Neural crest cell (in vitro differentiated cells): ENCODE data around the gene POLK. TPM values are rescaled to one million over a fixed set of nuclear protein-coding genes. Genes with fewer than 3 reads are reported as not detected.

ENCODE experiments used
- DNase-seq: peaks from one replicate; pipeline ENCODE4 v3.0.0; 2021; ENCODE audit warnings: low read depth, mixed read lengths, low spot score
- H3K27ac Mint-ChIP-seq: one replicate; pipeline ENCODE4 v1.8.0; 2021; ENCODE audit warnings: mild to moderate bottlenecking, mixed read lengths; ENCODE audit not compliant: unreplicated experiment
- H3K27me3 Mint-ChIP-seq: 2 replicates; pipeline ENCODE4 v1.8.0; 2021; ENCODE audit warnings: low read depth, mild to moderate bottlenecking, mixed read lengths
- H3K36me3 Mint-ChIP-seq: 2 replicates; pipeline ENCODE4 v1.8.0; 2021; ENCODE audit warnings: low read depth, mild to moderate bottlenecking, mixed read lengths
- H3K4me1 Mint-ChIP-seq: 2 replicates; pipeline ENCODE4 v1.8.0; 2021; ENCODE audit warnings: mixed read lengths
- H3K4me3 Mint-ChIP-seq: one replicate; pipeline ENCODE4 v1.8.0; 2021; ENCODE audit warnings: mild to moderate bottlenecking, mixed read lengths
- H3K9me3 Mint-ChIP-seq: 2 replicates; pipeline ENCODE4 v1.8.0; 2021; ENCODE audit warnings: mixed read lengths
- total RNA-seq: library from RNA; stranded (reverse); gene quantifications from 2 replicates; pipeline ENCODE4 v1.2.1, GENCODE V29; 2021
- TF ChIP-seq, protein P1 (sequence below): fragments of 200-600 bp; sonication (generic); conservative IDR thresholded peaks from 2 replicates; pipeline ENCODE4 v1.5.0; 2021; ENCODE audit warnings: antibody characterized with exemption, mild to moderate bottlenecking

POLK gene
- total RNA-seq, 1 donor from 2014 or later = 19.7 TPM

GRCh38 chr5:75614176-75614575 is 102.5 kb downstream of the POLK start:
- DNase-seq = no peak
- H3K4me3 Mint-ChIP-seq = no peak overlapping the region
- no peak overlapping the region for H3K27ac Mint-ChIP-seq
- H3K36me3 Mint-ChIP-seq = no peaks in the 10 kb centered on the region
- H3K9me3 Mint-ChIP-seq = no peaks in the 10 kb centered on the region
- peaks cover 5% of the 10 kb centered on the region for H3K27me3 Mint-ChIP-seq
- H3K4me1 Mint-ChIP-seq = peaks cover 15% of the 10 kb centered on the region
- TF ChIP-seq, protein P1, sequence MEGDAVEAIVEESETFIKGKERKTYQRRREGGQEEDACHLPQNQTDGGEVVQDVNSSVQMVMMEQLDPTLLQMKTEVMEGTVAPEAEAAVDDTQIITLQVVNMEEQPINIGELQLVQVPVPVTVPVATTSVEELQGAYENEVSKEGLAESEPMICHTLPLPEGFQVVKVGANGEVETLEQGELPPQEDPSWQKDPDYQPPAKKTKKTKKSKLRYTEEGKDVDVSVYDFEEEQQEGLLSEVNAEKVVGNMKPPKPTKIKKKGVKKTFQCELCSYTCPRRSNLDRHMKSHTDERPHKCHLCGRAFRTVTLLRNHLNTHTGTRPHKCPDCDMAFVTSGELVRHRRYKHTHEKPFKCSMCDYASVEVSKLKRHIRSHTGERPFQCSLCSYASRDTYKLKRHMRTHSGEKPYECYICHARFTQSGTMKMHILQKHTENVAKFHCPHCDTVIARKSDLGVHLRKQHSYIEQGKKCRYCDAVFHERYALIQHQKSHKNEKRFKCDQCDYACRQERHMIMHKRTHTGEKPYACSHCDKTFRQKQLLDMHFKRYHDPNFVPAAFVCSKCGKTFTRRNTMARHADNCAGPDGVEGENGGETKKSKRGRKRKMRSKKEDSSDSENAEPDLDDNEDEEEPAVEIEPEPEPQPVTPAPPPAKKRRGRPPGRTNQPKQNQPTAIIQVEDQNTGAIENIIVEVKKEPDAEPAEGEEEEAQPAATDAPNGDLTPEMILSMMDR = no peak

DNA sequence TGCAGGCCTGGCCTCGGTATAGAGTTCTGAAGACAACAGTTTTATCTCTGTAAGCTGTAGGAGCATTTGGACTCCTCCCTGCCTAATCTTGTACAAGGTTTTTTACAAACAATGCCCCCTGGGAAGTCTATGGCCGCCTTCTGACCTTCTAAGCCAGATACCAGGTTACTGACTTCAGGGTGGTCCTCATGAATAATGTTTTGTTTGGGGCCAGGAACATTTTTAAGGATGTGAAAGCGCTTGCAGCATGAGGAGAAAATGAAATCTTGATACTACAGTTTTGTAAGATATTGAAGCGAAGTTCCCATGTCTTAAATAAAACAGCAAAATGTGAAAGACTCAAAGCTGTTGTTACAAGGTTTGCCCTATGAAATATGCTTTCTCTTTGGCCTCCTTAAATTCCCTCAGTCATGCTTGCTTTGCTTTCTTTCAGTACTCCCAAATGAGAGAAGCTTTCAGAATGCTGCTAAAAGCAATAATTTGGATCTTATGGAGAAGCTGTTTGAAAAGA is 104.7 kb downstream of the POLK start:
- TF ChIP-seq, protein P1 = no peak
- H3K36me3 Mint-ChIP-seq = no peaks in the 10 kb centered on the region
- peaks cover 2% of the 10 kb centered on the region for H3K27me3 Mint-ChIP-seq
- no peak overlapping the region for H3K27ac Mint-ChIP-seq
- no peak overlapping the region for H3K4me3 Mint-ChIP-seq
- H3K9me3 Mint-ChIP-seq = no peaks in the 10 kb centered on the region
- no peak for DNase-seq
- peaks cover 6% of the 10 kb centered on the region for H3K4me1 Mint-ChIP-seq

- Mint-ChIP-seq H3K4me3 (no peak overlapping the region), H3K27ac (no peak overlapping the region), H3K36me3 (no peaks in the 10 kb centered on the region), H3K9me3 (no peaks in the 10 kb centered on the region), H3K4me1 (peaks cover 6% of the 10 kb centered on the region), H3K27me3 (peaks cover 2% of the 10 kb centered on the region)
- DNase-seq = no peak
- TF ChIP-seq, protein P1 = no peak
These were observed 105.4 kb downstream of the POLK start for GRCh38 chr5:75616971-75617621.

DNA sequence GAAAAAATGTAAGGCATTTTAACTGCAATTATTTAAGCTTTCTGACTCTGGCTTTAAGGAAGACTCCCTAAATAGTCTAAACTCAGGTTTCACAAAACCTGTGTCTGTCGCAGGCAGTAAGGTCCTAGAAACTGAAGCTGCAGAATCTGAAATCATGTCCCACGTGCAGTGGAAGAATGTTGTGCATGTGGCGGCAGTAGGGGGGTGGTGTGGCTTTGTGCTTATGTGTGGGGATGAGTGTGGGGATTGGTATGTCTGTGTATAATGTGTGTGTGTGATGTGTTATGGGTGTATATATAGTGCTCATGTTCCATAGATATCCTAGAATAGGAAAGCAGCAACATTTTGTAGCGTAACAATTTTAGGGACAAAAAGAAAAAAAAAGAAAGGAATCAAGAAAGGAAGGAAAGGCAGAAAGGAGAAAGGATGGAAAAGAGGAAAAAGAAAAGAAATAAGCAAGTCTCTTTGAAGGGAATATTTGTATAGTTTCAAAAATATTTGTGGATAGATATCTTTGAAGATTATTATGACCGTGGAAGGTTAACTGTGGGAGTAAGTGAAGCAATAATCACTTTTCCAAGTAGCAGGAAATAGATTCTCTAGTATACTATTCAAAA is 106.2 kb downstream of the POLK start:
- Mint-ChIP-seq H3K4me1 (peaks cover 6% of the 10 kb centered on the region), H3K27me3 (peaks cover 2% of the 10 kb centered on the region), H3K4me3 (no peak overlapping the region), H3K36me3 (no peaks in the 10 kb centered on the region), H3K27ac (no peak overlapping the region), H3K9me3 (no peaks in the 10 kb centered on the region)
- DNase-seq = no peak
- TF ChIP-seq, protein P1 = no peak

DNA sequence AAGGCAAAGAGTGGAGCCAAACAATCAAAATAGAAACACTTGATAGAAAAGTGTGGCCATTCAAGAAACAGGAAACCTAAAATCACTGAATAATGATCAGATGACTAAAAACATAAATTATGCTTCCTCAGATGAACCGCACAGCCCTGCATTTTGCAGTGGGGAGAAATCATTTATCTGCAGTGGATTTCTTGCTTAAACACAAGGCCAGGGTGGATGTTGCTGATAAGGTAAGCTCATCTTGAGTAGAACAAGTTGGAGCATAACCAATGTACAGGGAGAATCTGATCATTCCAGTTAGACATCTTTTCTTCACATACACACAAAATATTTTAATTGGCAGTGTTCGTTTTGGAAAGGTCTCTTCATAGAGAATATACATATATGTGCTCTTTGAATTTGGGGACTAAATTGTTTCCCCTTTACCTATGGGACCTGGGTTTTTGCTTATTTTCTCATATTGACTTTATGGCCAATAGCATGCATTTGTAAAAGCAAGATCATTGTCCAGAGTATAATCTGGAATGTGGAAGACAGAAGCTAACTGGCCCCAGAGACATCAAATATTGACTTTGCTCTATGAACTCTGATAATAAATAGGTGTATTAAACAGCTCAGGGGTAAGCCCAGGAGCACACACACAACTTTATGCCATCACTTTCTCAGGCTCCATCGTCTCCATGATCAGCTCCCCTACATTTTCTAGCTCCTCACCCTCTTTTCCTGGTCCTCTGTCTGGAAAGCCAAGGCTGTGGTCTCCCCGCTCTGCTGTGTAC is 108.7 kb downstream of the POLK start:
- H3K27ac Mint-ChIP-seq = no peak overlapping the region
- H3K27me3 Mint-ChIP-seq = peaks cover 2% of the 10 kb centered on the region
- peaks cover 6% of the 10 kb centered on the region for H3K4me1 Mint-ChIP-seq
- no peaks in the 10 kb centered on the region for H3K9me3 Mint-ChIP-seq
- no peak overlapping the region for H3K4me3 Mint-ChIP-seq
- no peaks in the 10 kb centered on the region for H3K36me3 Mint-ChIP-seq
- no peak for DNase-seq
- TF ChIP-seq, protein P1 = no peak
